HUES64 (cell line): ENCODE data around the gene OXGR1. TPM values are rescaled to one million over a fixed set of nuclear protein-coding genes. Genes with fewer than 3 reads are reported as not detected.
"Not testable (repeated sequence)": the region's sequence is repeated elsewhere in the genome, so short reads cannot be mapped to it uniquely, and the experiment has no call there.

Experiments
- H3K27ac ChIP-seq: 2 replicates; pipeline ENCODE4 v1.7.0; 2013; ENCODE audit warnings: low read depth, low read length, inconsistent platforms
- H3K27me3 ChIP-seq: 2 replicates; pipeline ENCODE4 v1.6.1; 2013; ENCODE audit warnings: mild to moderate bottlenecking, low read length; ENCODE audit not compliant: insufficient read depth
- H3K36me3 ChIP-seq: 2 replicates; pipeline ENCODE4 v1.6.1; 2013; ENCODE audit warnings: mild to moderate bottlenecking, low read length; ENCODE audit not compliant: insufficient read depth
- H3K4me1 ChIP-seq: 2 replicates; pipeline ENCODE4 v1.6.1; 2013; ENCODE audit warnings: mild to moderate bottlenecking, low read length, moderate library complexity; ENCODE audit not compliant: insufficient read depth
- H3K4me3 ChIP-seq: 2 replicates; pipeline ENCODE4 v1.5.1; 2013; ENCODE audit warnings: mild to moderate bottlenecking, low read length, moderate library complexity
- H3K9ac ChIP-seq: 2 replicates; pipeline ENCODE4 v1.6.1; 2013; ENCODE audit warnings: mild to moderate bottlenecking, low read depth, low read length
- H3K9me3 ChIP-seq: 2 replicates; pipeline ENCODE4 v1.6.1; 2013; ENCODE audit warnings: low read depth, low read length; ENCODE audit not compliant: insufficient read depth
- WGBS: fragments of 150-250, 120-280 bp; methylation state at CpG from one replicate; pipeline ENCODE4 v1.1.7; 2013; ENCODE audit warnings: missing lambda C conversion rate; 5-methylcytosine and 5-hydroxymethylcytosine counted together
- polyA plus RNA-seq, 2 experiments: library from polyadenylated mRNA; stranded (reverse); fragments of 50-300 nt; gene quantifications; one replicate each; pipeline ENCODE4 v1.2.3, GENCODE V29; 2013

The OXGR1 gene
- polyA plus RNA-seq (2013, experiment 1 of 2), result 0.95 TPM
- 1.2 TPM for polyA plus RNA-seq (2013, experiment 2 of 2)

GRCh38 chr13:96994017-96994857, at the start of gene OXGR1:
Gene OXGR1, minus strand, starts transcription at chr13:96994476. Its CDS starts 6,717 bp downstream, at chr13:96987759.
- Histone ChIP-seq H3K4me3 (peak within 1 kb of the TSS; percentile 63), H3K27ac (no peak within 1 kb of the TSS), H3K9ac (peak within 1 kb of the TSS; percentile 44), H3K36me3 (no peaks in the 10 kb centered on the region), H3K4me1 (no peaks in the 10 kb centered on the region), H3K9me3 (no peaks in the 10 kb centered on the region), H3K27me3 (peaks cover 73% of the 10 kb centered on the region)
- 3% methylated on average over 52 of the region's 52 CpGs for WGBS

GRCh38 chr13:97043302-97043701, 49.0 kb upstream of the OXGR1 start:
- no peaks in the 10 kb centered on the region for H3K9me3 ChIP-seq
- H3K4me3 ChIP-seq, result no peak overlapping the region
- WGBS, result 76% methylated on average over 2 of the region's 2 CpGs
- no peaks in the 10 kb centered on the region for H3K27me3 ChIP-seq
- H3K4me1 ChIP-seq, result peaks cover 10% of the 10 kb centered on the region
- H3K9ac ChIP-seq, result no peak overlapping the region
- no peaks in the 10 kb centered on the region for H3K36me3 ChIP-seq
- H3K27ac ChIP-seq, result no peak overlapping the region

GRCh38 chr13:97030705-97031452, 36.6 kb upstream of the OXGR1 start:
- Histone ChIP-seq H3K4me1 (no peaks in the 10 kb centered on the region), H3K9me3 (no peaks in the 10 kb centered on the region), H3K27me3 (no peaks in the 10 kb centered on the region), H3K27ac (no peak overlapping the region), H3K36me3 (no peaks in the 10 kb centered on the region), H3K4me3 (no peak overlapping the region), H3K9ac (no peak overlapping the region)
- 81% methylated on average over 1 of the region's 2 CpGs for WGBS

- no peaks in the 10 kb centered on the region for H3K36me3 ChIP-seq
- 56% methylated on average over 10 of the region's 12 CpGs for WGBS
- no peaks in the 10 kb centered on the region for H3K9me3 ChIP-seq
- no peak overlapping the region for H3K27ac ChIP-seq
- H3K9ac ChIP-seq, result no peak overlapping the region
- H3K27me3 ChIP-seq, result no peaks in the 10 kb centered on the region
- H3K4me1 ChIP-seq, result no peaks in the 10 kb centered on the region
- no peak overlapping the region for H3K4me3 ChIP-seq
Measured at GRCh38 chr13:97028441-97029299, 34.4 kb upstream of the OXGR1 start.

GRCh38 chr13:97027162-97027554, 32.9 kb upstream of the OXGR1 start:
- Histone ChIP-seq H3K27ac (no peak overlapping the region), H3K9ac (no peak overlapping the region), H3K4me1 (no peaks in the 10 kb centered on the region), H3K4me3 (no peak overlapping the region), H3K27me3 (no peaks in the 10 kb centered on the region), H3K9me3 (no peaks in the 10 kb centered on the region), H3K36me3 (no peaks in the 10 kb centered on the region)

GRCh38 chr13:97026531-97027161, 32.4 kb upstream of the OXGR1 start:
- Histone ChIP-seq H3K4me1 (no peaks in the 10 kb centered on the region), H3K4me3 (no peak overlapping the region)
- WGBS, result 86% methylated on average over 3 of the region's 5 CpGs

GRCh38 chr13:97023812-97024211, 29.5 kb upstream of the OXGR1 start:
- not testable (repeated sequence) for H3K4me3 ChIP-seq, H3K9ac ChIP-seq, H3K27ac ChIP-seq, H3K9me3 ChIP-seq, H3K4me1 ChIP-seq, H3K27me3 ChIP-seq, H3K36me3 ChIP-seq
- 98% methylated on average over 1 of the region's 1 CpG for WGBS

More at GRCh38 chr13:97026531-97027161, 32.4 kb upstream of the OXGR1 start:
- H3K36me3 ChIP-seq, result no peaks in the 10 kb centered on the region
- H3K9ac ChIP-seq, result no peak overlapping the region
- no peak overlapping the region for H3K27ac ChIP-seq
- no peaks in the 10 kb centered on the region for H3K9me3 ChIP-seq
- no peaks in the 10 kb centered on the region for H3K27me3 ChIP-seq

- Histone ChIP-seq H3K9me3 (no peaks in the 10 kb centered on the region), H3K9ac (no peak overlapping the region), H3K4me3 (no peak overlapping the region), H3K27ac (no peak overlapping the region), H3K27me3 (peaks cover 8% of the 10 kb centered on the region; the same call in 1 of the 2 replicates), H3K36me3 (no peaks in the 10 kb centered on the region), H3K4me1 (no peaks in the 10 kb centered on the region; the same call in 1 of the 2 replicates)
- WGBS, result 96% methylated on average over 1 of the region's 1 CpG
Measured at GRCh38 chr13:97023117-97023516, 28.8 kb upstream of the OXGR1 start.

- no peaks in the 10 kb centered on the region; the same call in 1 of the 2 replicates for H3K4me1 ChIP-seq
- H3K36me3 ChIP-seq, result no peaks in the 10 kb centered on the region
- peaks cover 8% of the 10 kb centered on the region; the same call in 1 of the 2 replicates for H3K27me3 ChIP-seq
- no peaks in the 10 kb centered on the region for H3K9me3 ChIP-seq
- H3K27ac ChIP-seq, result no peak overlapping the region
- H3K9ac ChIP-seq, result no peak overlapping the region
- WGBS, result 93% methylated on average over 3 of the region's 4 CpGs
- H3K4me3 ChIP-seq, result no peak overlapping the region
Measured at GRCh38 chr13:97021241-97021640, 27.0 kb upstream of the OXGR1 start.

GRCh38 chr13:97020689-97021240, 26.5 kb upstream of the OXGR1 start:
- no peak overlapping the region for H3K4me3 ChIP-seq
- no peaks in the 10 kb centered on the region for H3K36me3 ChIP-seq
- no peak overlapping the region for H3K27ac ChIP-seq
- H3K27me3 ChIP-seq, result peaks cover 8% of the 10 kb centered on the region; the same call in 1 of the 2 replicates
- no peak overlapping the region for H3K9ac ChIP-seq
- 88% methylated on average over 3 of the region's 3 CpGs for WGBS
- H3K9me3 ChIP-seq, result no peaks in the 10 kb centered on the region
- no peaks in the 10 kb centered on the region; the same call in 1 of the 2 replicates for H3K4me1 ChIP-seq
